Peyer's patch (tissue), 4 donors: ENCODE data around the gene OR14A2. TPM values are rescaled to one million over a fixed set of nuclear protein-coding genes. Genes with fewer than 3 reads are reported as not detected.
"Not testable (repeated sequence)": the region's sequence is repeated elsewhere in the genome, so short reads cannot be mapped to it uniquely, and the experiment has no call there.

ENCODE experiments used
- DNase-seq, 3 donors: peaks; one replicate each; pipeline ENCODE4 v3.0.0-alpha.2; 2017 to 2019
- H3K27ac ChIP-seq, 4 donors: fragments of 200-600 bp; sonication (generic); one replicate each; pipeline ENCODE4 v1.5.1; 2016 to 2019
- H3K27me3 ChIP-seq, 2 donors: fragments of 200-600 bp; sonication (generic); one replicate each; pipeline ENCODE4 v1.5.1; 2019
- H3K36me3 ChIP-seq, 3 donors: fragments of 200-600 bp; sonication (generic); one replicate each; pipeline ENCODE4 v1.5.1; 2016 to 2019
- H3K4me1 ChIP-seq, 4 donors: fragments of 200-600 bp; sonication (generic); one replicate each; pipeline ENCODE4 v1.5.1; 2016 to 2019
- H3K4me3 ChIP-seq, 4 donors: fragments of 200-600 bp; sonication (generic); 1 replicate in 3 of 4; 2 replicates in 1 of 4; pipeline ENCODE4 v1.5.1; 2016 to 2019; ENCODE audit warnings: mild to moderate bottlenecking in 1 of 4
- H3K9me3 ChIP-seq, 4 donors: fragments of 200-600 bp; sonication (generic); one replicate each; pipeline ENCODE4 v1.5.1; 2016 to 2019; ENCODE audit warnings: mild to moderate bottlenecking in 1 of 4
- POLR2A ChIP-seq, 2 donors: fragments of 450-650 bp; IDR thresholded peaks; one replicate each; pipeline ENCODE4 v1.5.1; 2017; ENCODE audit warnings: antibody characterized with exemption in 2 of 2, mild to moderate bottlenecking in 2 of 2, moderate library complexity in 2 of 2
- total RNA-seq, 4 donors: library from RNA; depleted of rRNA; stranded (reverse); fragments of >200 nt; gene quantifications; one replicate each; pipeline ENCODE4 v1.1.0, GENCODE V29; 2016
- TF ChIP-seq, protein P1 (sequence below), 6 experiments: fragments of 450-650 bp in 4 of 6; fragments of 200-600 bp in 2 of 6; sonication (generic) in 1 of 6; IDR thresholded peaks; one replicate each; pipeline ENCODE4 v1.5.1; 2017 to 2019; ENCODE audit warnings: antibody characterized with exemption in 6 of 6, mild to moderate bottlenecking in 3 of 6, moderate library complexity in 1 of 6

OR14A2 gene
- total RNA-seq, 4 donors from 2014 or later, result not detected

- no peaks in the 10 kb centered on the region for H3K36me3 ChIP-seq
- peaks cover 0 to 20% (median 0%) of the 10 kb centered on the region in 4 donors for H3K9me3 ChIP-seq
- H3K4me3 ChIP-seq, result no peak overlapping the region
- no peaks in the 10 kb centered on the region for H3K4me1 ChIP-seq
- TF ChIP-seq, protein P1, sequence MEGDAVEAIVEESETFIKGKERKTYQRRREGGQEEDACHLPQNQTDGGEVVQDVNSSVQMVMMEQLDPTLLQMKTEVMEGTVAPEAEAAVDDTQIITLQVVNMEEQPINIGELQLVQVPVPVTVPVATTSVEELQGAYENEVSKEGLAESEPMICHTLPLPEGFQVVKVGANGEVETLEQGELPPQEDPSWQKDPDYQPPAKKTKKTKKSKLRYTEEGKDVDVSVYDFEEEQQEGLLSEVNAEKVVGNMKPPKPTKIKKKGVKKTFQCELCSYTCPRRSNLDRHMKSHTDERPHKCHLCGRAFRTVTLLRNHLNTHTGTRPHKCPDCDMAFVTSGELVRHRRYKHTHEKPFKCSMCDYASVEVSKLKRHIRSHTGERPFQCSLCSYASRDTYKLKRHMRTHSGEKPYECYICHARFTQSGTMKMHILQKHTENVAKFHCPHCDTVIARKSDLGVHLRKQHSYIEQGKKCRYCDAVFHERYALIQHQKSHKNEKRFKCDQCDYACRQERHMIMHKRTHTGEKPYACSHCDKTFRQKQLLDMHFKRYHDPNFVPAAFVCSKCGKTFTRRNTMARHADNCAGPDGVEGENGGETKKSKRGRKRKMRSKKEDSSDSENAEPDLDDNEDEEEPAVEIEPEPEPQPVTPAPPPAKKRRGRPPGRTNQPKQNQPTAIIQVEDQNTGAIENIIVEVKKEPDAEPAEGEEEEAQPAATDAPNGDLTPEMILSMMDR (IDR thresholded peaks at IDR 0.05), result no peak
- TF ChIP-seq POLR2A (IDR thresholded peaks at IDR 0.05), result no peak
- no peak overlapping the region for H3K27ac ChIP-seq
- DNase-seq, result no peak
- no peaks in the 10 kb centered on the region for H3K27me3 ChIP-seq
Measured at GRCh38 chr1:247747616-247748015, 325 bp downstream of the OR14A2 start.

DNA sequence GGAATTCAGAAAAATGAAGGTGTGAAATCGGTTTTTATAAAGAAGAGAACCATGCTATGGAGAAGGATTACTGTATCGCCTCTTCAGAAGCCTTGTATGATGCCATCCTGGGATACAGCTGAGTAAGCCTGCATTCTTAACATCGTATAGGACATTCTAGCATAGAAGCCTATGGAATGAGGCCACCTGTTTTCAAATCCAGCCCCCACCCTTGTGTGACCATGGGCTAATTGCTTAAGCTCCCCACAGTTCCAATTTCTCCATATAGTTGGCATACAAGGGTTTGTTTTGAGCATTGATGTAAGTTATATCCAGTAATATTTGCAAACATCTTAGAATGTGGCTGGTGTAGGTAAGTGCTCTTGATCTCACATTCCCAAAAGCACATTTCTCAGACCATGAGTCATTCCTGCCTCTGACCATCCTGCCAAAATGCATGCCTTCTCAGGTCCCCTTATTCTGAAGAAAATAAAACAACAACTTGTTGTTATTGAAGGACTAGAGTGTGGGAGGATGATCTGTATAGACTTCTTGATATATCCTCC lies 1.5 kb downstream of the OR14A2 start:
- no peak for DNase-seq
- Histone ChIP-seq H3K36me3 (no peaks in the 10 kb centered on the region), H3K9me3 (peaks cover 0 to 17% (median 0%) of the 10 kb centered on the region in 4 donors), H3K27ac (no peak overlapping the region), H3K27me3 (no peaks in the 10 kb centered on the region), H3K4me1 (no peaks in the 10 kb centered on the region), H3K4me3 (no peak overlapping the region)
- TF ChIP-seq, protein P1 (IDR thresholded peaks at IDR 0.05), result no peak
- no peak for TF ChIP-seq POLR2A (IDR thresholded peaks at IDR 0.05)

- H3K4me1 ChIP-seq, DNase-seq, H3K4me3 ChIP-seq, H3K9me3 ChIP-seq, H3K36me3 ChIP-seq, H3K27ac ChIP-seq, H3K27me3 ChIP-seq: not testable (repeated sequence)
Measured at GRCh38 chr1:247742215-247742760, 5.7 kb downstream of the OR14A2 start.

GRCh38 chr1:247741756-247742155 lies 6.2 kb downstream of the OR14A2 start:
- no peaks in the 10 kb centered on the region for H3K36me3 ChIP-seq

GRCh38 chr1:247740721-247741120 lies 7.2 kb downstream of the OR14A2 start:
- Histone ChIP-seq H3K9me3 (no peaks in the 10 kb centered on the region), H3K36me3 (no peaks in the 10 kb centered on the region), H3K27ac (no peak overlapping the region), H3K4me1 (no peaks in the 10 kb centered on the region), H3K4me3 (no peak overlapping the region), H3K27me3 (no peaks in the 10 kb centered on the region)
- no peak for DNase-seq
- no peak for TF ChIP-seq POLR2A (IDR thresholded peaks at IDR 0.05)
- TF ChIP-seq, protein P1 (IDR thresholded peaks at IDR 0.05), result no peak

More at GRCh38 chr1:247741756-247742155, 6.2 kb downstream of the OR14A2 start:
- DNase-seq, result no peak
- H3K9me3 ChIP-seq, result no peaks in the 10 kb centered on the region
- no peak overlapping the region for H3K27ac ChIP-seq
- H3K4me3 ChIP-seq, result no peak overlapping the region
- TF ChIP-seq POLR2A (IDR thresholded peaks at IDR 0.05), result no peak
- TF ChIP-seq, protein P1 (IDR thresholded peaks at IDR 0.05), result no peak
- H3K27me3 ChIP-seq, result no peaks in the 10 kb centered on the region
- no peaks in the 10 kb centered on the region for H3K4me1 ChIP-seq

- no peaks in the 10 kb centered on the region for H3K36me3 ChIP-seq
- H3K27me3 ChIP-seq, result no peaks in the 10 kb centered on the region
- H3K4me3 ChIP-seq, result no peak within 1 kb of the TSS
- H3K4me1 ChIP-seq, result no peaks in the 10 kb centered on the region
- DNase-seq, result no peak
- H3K27ac ChIP-seq, result no peak within 1 kb of the TSS
- H3K9me3 ChIP-seq, result peaks cover 0 to 2% (median 0%) of the 10 kb centered on the region in 4 donors
- no peak for TF ChIP-seq POLR2A (IDR thresholded peaks at IDR 0.05)
- TF ChIP-seq, protein P1 (IDR thresholded peaks at IDR 0.05), result no peak
Measured at GRCh38 chr1:247738315-247738714, 9.6 kb downstream of the OR14A2 start, which contains the start of gene OR14K1. Gene OR14K1, plus strand, starts transcription at chr1:247738615. Its CDS starts 0 bp downstream, at chr1:247738615.
